ENCODE measurements around the gene SPC24.

Gene SPC24

GRCh38 chr19:11155373-11156120, at the start of gene SPC24:
Gene SPC24 (minus strand): TSS chr19:11155782. CDS start chr19:11155776, 6 bp downstream.
- DNase-seq = peak; percentile 91 to 94

GRCh38 chr19:11204943-11205349, 49.4 kb upstream of the SPC24 start:
- no peak for DNase-seq

- no peak for DNase-seq
Observed at GRCh38 chr19:11204076-11204602, 48.6 kb upstream of the SPC24 start.

GRCh38 chr19:11203194-11204075, 47.9 kb upstream of the SPC24 start:
- DNase-seq = peak; percentile 45 to 48

GRCh38 chr19:11202488-11203193, 47.1 kb upstream of the SPC24 start:
- no peak for DNase-seq

- no peak for DNase-seq
Observed at GRCh38 chr19:11201791-11202190, 46.2 kb upstream of the SPC24 start.

GRCh38 chr19:11200931-11201330, 45.3 kb upstream of the SPC24 start:
- DNase-seq = no peak

GRCh38 chr19:11200015-11200574, 44.5 kb upstream of the SPC24 start:
- no peak for DNase-seq

GRCh38 chr19:11199517-11199916, 43.9 kb upstream of the SPC24 start:
- DNase-seq = no peak

GRCh38 chr19:11198769-11199424, 43.3 kb upstream of the SPC24 start:
- no peak for DNase-seq

GRCh38 chr19:11198175-11198534, 42.6 kb upstream of the SPC24 start:
- no peak for DNase-seq

- DNase-seq = peak; percentile 79 to 80
Observed at GRCh38 chr19:11197291-11198174, 42.0 kb upstream of the SPC24 start, which contains the start of gene KANK2. Gene KANK2 (minus strand): TSS chr19:11197545. CDS start chr19:11194511, 3,034 bp downstream.

- DNase-seq = no peak
Observed at GRCh38 chr19:11196406-11197287, 41.1 kb upstream of the SPC24 start.

GRCh38 chr19:11195681-11196080, 40.1 kb upstream of the SPC24 start:
- no peak for DNase-seq

- DNase-seq = no peak
Observed at GRCh38 chr19:11194656-11195558, 39.3 kb upstream of the SPC24 start.

- DNase-seq = no peak
Observed at GRCh38 chr19:11194173-11194572, 38.6 kb upstream of the SPC24 start.

GRCh38 chr19:11192957-11193939, 37.7 kb upstream of the SPC24 start:
- DNase-seq = no peak

GRCh38 chr19:11191934-11192333, 36.4 kb upstream of the SPC24 start:
- no peak for DNase-seq

Data from activated CD4-positive, alpha-beta T cell treated with anti-CD3 and anti-CD28 coated beads, Interleukin-2, amount 50 U/mL, for 48 hours (primary cell).